Activated B cell treated with CpG ODN at 0.5 μM for 24 hours (primary cell): Measurements from ENCODE around the gene RAD23B. TPM values are rescaled to one million over a fixed set of nuclear protein-coding genes. Genes with fewer than 3 reads are reported as not detected.

Experiments
- ATAC-seq: fragments of 200-7000 bp; cut with Tn5 transposase; one replicate; pipeline ENCODE4 v1.10.0; 2021; ENCODE audit warnings: low read depth, mild to moderate bottlenecking, moderate library complexity
- CTCF ChIA-PET: fragments of 350-600 bp; sonication (Branson Sonifier 250); formaldehyde crosslinking; loops from one replicate; lab custom pipeline; 2021; ENCODE audit warnings: antibody characterized with exemption; lab: Charles Lee
- POLR2A ChIA-PET: fragments of 350-600 bp; sonication (Branson Sonifier 250); formaldehyde crosslinking; loops from one replicate; lab custom pipeline; 2021; ENCODE audit warnings: antibody characterized with exemption; lab: Charles Lee
- DNase-seq: peaks from one replicate; pipeline ENCODE4 v3.0.0; 2022
- H3K27ac Mint-ChIP-seq: one replicate; pipeline ENCODE4 v1.8.0; 2020; ENCODE audit warnings: mixed read lengths
- H3K27me3 Mint-ChIP-seq: one replicate; pipeline ENCODE4 v1.8.0; 2021; ENCODE audit warnings: mixed read lengths
- H3K36me3 Mint-ChIP-seq: one replicate; pipeline ENCODE4 v1.8.0; 2021; ENCODE audit warnings: low read depth, mixed read lengths
- H3K4me1 Mint-ChIP-seq: one replicate; pipeline ENCODE4 v1.8.0; 2021; ENCODE audit warnings: mixed read lengths
- H3K4me3 Mint-ChIP-seq: one replicate; pipeline ENCODE4 v1.8.0; 2020; ENCODE audit warnings: mild to moderate bottlenecking, mixed read lengths
- H3K9me3 Mint-ChIP-seq: one replicate; pipeline ENCODE4 v1.8.0; 2020; ENCODE audit warnings: mixed read lengths
- CTCF ChIP-seq: fragments of 200-600 bp; IDR thresholded peaks from one replicate; pipeline ENCODE4 v1.8.0; 2022; ENCODE audit warnings: antibody characterized with exemption, mild to moderate bottlenecking
- intact Hi-C: fragments of 100-400 bp; cut with micrococcal nuclease; formaldehyde crosslinking; loops from one replicate; pipeline ENCODE4 v1.15.1; 2024
- total RNA-seq: library from RNA; stranded (reverse); gene quantifications from 2 replicates; pipeline ENCODE4 v1.2.3, GENCODE V29; 2022

Gene RAD23B
- total RNA-seq, 1 donor from 2014 or later: 75.3 TPM

GRCh38 chr9:107277801-107278200 lies 5.3 kb upstream of the RAD23B start:
- ATAC-seq (no peak), DNase-seq (no peak)
- CTCF ChIA-PET: interaction anchor here (1.6 kb wide), 1 partner anchor 63 kb away, joined by 4 read pairs; no protein-coding TSS in a partner anchor
- Mint-ChIP-seq H3K36me3 (no peaks in the 10 kb centered on the region), H3K27me3 (peaks cover 14% of the 10 kb centered on the region), H3K4me1 (peaks cover 29% of the 10 kb centered on the region), H3K9me3 (no peaks in the 10 kb centered on the region), H3K27ac (no peak overlapping the region), H3K4me3 (no peak overlapping the region)
- TF ChIP-seq CTCF: no peak
- intact Hi-C loops: no loop called here
- POLR2A ChIA-PET: interaction anchor here (1.1 kb wide), 1 partner anchor 17 kb away, joined by 3 read pairs; no protein-coding TSS in a partner anchor

- ChIA-PET CTCF (interaction anchor here (1.6 kb wide), 1 partner anchor 62 kb away, joined by 4 read pairs; no protein-coding TSS in a partner anchor), POLR2A (no interaction called here)
- no peak for TF ChIP-seq CTCF
Observed at GRCh38 chr9:107279086-107279485, 4.0 kb upstream of the RAD23B start.

GRCh38 chr9:107280543-107280942 lies 2.5 kb upstream of the RAD23B start:
- Mint-ChIP-seq H3K9me3 (no peaks in the 10 kb centered on the region), H3K27ac (no peak overlapping the region), H3K27me3 (peaks cover 3% of the 10 kb centered on the region), H3K4me3 (peak overlapping the region; percentile 17), H3K36me3 (peaks cover 6% of the 10 kb centered on the region), H3K4me1 (peaks cover 41% of the 10 kb centered on the region)
- no peak for TF ChIP-seq CTCF
- DNase-seq: no peak
- CTCF ChIA-PET: interaction anchor here (1.3 to 1.9 kb wide), 2 partner anchors 20 to 23 kb away, joined by 4 to 7 read pairs; no protein-coding TSS in a partner anchor
- intact Hi-C loops: loop anchor here (5.0 to 10.0 kb wide), 5 partner anchors 37 to 1834 kb away; partner anchors contain the start of genes CTNNAL1, TMEM245 and TMEM38B
- no peak for ATAC-seq
- POLR2A ChIA-PET: interaction anchor here (1.5 kb wide), 1 partner anchor 11 kb away, joined by 4 read pairs; no protein-coding TSS in a partner anchor

More at GRCh38 chr9:107279086-107279485, 4.0 kb upstream of the RAD23B start:
- ATAC-seq (no peak), DNase-seq (no peak)
- intact Hi-C loops: no loop called here
- Mint-ChIP-seq H3K36me3 (peaks cover 4% of the 10 kb centered on the region), H3K27ac (no peak overlapping the region), H3K4me1 (peaks cover 29% of the 10 kb centered on the region), H3K9me3 (no peaks in the 10 kb centered on the region), H3K27me3 (peaks cover 9% of the 10 kb centered on the region), H3K4me3 (no peak overlapping the region)

- no peak for TF ChIP-seq CTCF
- Mint-ChIP-seq H3K27ac (peak overlapping the region; percentile 82), H3K27me3 (no peaks in the 10 kb centered on the region), H3K9me3 (no peaks in the 10 kb centered on the region), H3K36me3 (peaks cover 6% of the 10 kb centered on the region), H3K4me3 (peak overlapping the region; percentile 91), H3K4me1 (peaks cover 48% of the 10 kb centered on the region)
- DNase-seq (no peak), ATAC-seq (no peak)
- POLR2A ChIA-PET: interaction anchor here (1.5 to 3.8 kb wide), 2 partner anchors 11 to 20 kb away, joined by 4 to 77 read pairs; no protein-coding TSS in a partner anchor
- intact Hi-C loops: loop anchor here (5.0 to 10.0 kb wide), 5 partner anchors 36 to 1834 kb away; partner anchors contain the start of genes CTNNAL1, TMEM245 and TMEM38B
- CTCF ChIA-PET: interaction anchor here (1.2 to 2.7 kb wide), 4 partner anchors 20 to 60 kb away, joined by 4 to 9 read pairs (median 8); no protein-coding TSS in a partner anchor
Observed at GRCh38 chr9:107281184-107281583, 1.9 kb upstream of the RAD23B start.
